ENCODE results near the gene GGTA1.

The GGTA1 gene

DNA sequence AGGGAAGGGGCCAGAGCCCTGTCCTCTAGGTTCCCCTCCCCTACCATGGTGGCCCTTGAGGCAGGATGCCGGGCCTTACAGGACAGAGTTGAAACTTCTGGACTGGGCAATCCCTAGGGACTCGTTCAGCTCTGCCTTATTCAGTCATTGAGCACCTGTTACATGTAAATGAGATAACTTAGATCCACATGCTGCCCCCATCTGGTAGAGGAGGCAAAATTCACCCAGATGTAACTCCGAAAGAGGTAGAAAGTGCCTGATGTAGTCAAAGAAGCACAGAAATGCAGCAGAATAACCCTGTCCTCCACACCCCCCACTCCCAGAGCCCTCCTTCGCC is 1.5 kb downstream of the GGTA1 start:
- H3K9me2 ChIP-seq (replicated peaks; ENCODE audit: control insufficient read depth, low read length) = no peaks in the 10 kb centered on the region
- no peak overlapping the region for H3K27ac ChIP-seq (ENCODE audit: low read depth, low read length)
- peaks cover 34% of the 10 kb centered on the region for H3K27me3 ChIP-seq (ENCODE audit: control insufficient read depth, low read length)
- no peak overlapping the region for H3K4me3 ChIP-seq (ENCODE audit: low read length)
- no peaks in the 10 kb centered on the region for H3K36me3 ChIP-seq (ENCODE audit: control insufficient read depth, low read length)
- TF ChIP-seq, protein P1, sequence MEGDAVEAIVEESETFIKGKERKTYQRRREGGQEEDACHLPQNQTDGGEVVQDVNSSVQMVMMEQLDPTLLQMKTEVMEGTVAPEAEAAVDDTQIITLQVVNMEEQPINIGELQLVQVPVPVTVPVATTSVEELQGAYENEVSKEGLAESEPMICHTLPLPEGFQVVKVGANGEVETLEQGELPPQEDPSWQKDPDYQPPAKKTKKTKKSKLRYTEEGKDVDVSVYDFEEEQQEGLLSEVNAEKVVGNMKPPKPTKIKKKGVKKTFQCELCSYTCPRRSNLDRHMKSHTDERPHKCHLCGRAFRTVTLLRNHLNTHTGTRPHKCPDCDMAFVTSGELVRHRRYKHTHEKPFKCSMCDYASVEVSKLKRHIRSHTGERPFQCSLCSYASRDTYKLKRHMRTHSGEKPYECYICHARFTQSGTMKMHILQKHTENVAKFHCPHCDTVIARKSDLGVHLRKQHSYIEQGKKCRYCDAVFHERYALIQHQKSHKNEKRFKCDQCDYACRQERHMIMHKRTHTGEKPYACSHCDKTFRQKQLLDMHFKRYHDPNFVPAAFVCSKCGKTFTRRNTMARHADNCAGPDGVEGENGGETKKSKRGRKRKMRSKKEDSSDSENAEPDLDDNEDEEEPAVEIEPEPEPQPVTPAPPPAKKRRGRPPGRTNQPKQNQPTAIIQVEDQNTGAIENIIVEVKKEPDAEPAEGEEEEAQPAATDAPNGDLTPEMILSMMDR (IDR thresholded peaks at IDR 0.05; ENCODE audit: low read depth, low read length, poor library complexity, severe bottlenecking) = peak; percentile 85
- TF ChIP-seq EZH2phosphoT487 (IDR thresholded peaks at IDR 0.05; ENCODE audit: borderline replicate concordance, low read length) = no peak
- peaks cover 10% of the 10 kb centered on the region for H3K4me1 ChIP-seq (ENCODE audit: control insufficient read depth, low read length)
- no peaks in the 10 kb centered on the region for H3K79me2 ChIP-seq (ENCODE audit: control insufficient read depth, low read length)
- H3F3A ChIP-seq (ENCODE audit: control insufficient read depth, insufficient read depth) = no peaks in the 10 kb centered on the region
- no peak overlapping the region for H3K4me2 ChIP-seq (ENCODE audit: low read length)
- peaks cover 8% of the 10 kb centered on the region; the same call in 1 of the 2 replicates for H3K9me3 ChIP-seq (ENCODE audit: control insufficient read depth, insufficient read depth, low read length)
- H4K20me1 ChIP-seq (ENCODE audit: control insufficient read depth, insufficient read depth, low read depth, low read length) = no peaks in the 10 kb centered on the region

DNA sequence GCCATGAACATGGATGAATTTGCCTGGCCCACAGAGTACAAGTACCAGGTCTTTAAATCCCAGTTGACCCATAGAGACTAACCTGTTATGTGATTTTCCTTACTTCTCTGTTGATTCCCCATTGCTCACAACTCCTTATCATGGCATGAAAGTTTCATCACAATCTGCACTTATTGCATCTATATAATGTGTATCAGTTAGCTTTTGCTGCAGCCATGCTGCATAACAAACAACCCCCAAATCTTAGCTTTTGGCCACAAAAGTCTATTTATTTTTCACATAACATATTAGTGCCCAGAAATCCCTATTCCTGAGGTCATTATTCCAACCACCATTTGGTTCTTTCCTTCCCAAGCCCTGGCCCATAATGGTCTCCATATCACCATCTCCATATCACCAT is 3.7 kb downstream of the GGTA1 start:
- Histone ChIP-seq H3K36me3 (ENCODE audit: control insufficient read depth, low read length) (no peaks in the 10 kb centered on the region), H3K27ac (ENCODE audit: low read depth, low read length) (no peak overlapping the region), H3K9me3 (ENCODE audit: control insufficient read depth, insufficient read depth, low read length) (peaks cover 8% of the 10 kb centered on the region; the same call in 1 of the 2 replicates), H3K4me3 (ENCODE audit: low read length) (no peak overlapping the region), H3K4me1 (ENCODE audit: control insufficient read depth, low read length) (peaks cover 10% of the 10 kb centered on the region), H3F3A (ENCODE audit: control insufficient read depth, insufficient read depth) (no peaks in the 10 kb centered on the region), H3K9me2 (replicated peaks; ENCODE audit: control insufficient read depth, low read length) (no peaks in the 10 kb centered on the region), H4K20me1 (ENCODE audit: control insufficient read depth, insufficient read depth, low read depth, low read length) (no peaks in the 10 kb centered on the region), H3K27me3 (ENCODE audit: control insufficient read depth, low read length) (peaks cover 32% of the 10 kb centered on the region), H3K79me2 (ENCODE audit: control insufficient read depth, low read length) (no peaks in the 10 kb centered on the region), H3K4me2 (ENCODE audit: low read length) (no peak overlapping the region)
- TF ChIP-seq EZH2phosphoT487 (IDR thresholded peaks at IDR 0.05; ENCODE audit: borderline replicate concordance, low read length) = no peak
- TF ChIP-seq, protein P1 (IDR thresholded peaks at IDR 0.05; ENCODE audit: low read depth, low read length, poor library complexity, severe bottlenecking) = no peak

DNA sequence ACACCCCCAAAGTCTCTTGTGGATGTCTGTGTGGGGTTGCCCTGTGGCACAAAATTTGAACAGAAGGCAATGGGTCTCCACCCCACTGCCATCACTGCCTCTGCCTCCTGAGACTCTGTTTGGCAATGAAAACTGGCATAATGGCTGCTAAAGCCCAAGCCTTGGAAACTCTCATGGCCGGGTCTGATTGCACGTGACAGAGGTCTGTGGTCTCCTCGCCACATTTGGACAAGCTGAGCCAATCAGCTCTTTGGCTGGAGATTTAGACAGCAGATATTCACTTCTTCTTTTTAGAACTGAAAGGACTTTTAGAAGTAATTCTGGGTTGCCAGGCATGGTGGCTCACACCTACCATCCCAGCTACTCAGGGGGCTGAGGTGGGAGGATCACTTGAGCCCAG is 5.5 kb downstream of the GGTA1 start:
- no peak for TF ChIP-seq EZH2phosphoT487 (IDR thresholded peaks at IDR 0.05; ENCODE audit: borderline replicate concordance, low read length)
- TF ChIP-seq, protein P1 (IDR thresholded peaks at IDR 0.05; ENCODE audit: low read depth, low read length, poor library complexity, severe bottlenecking) = no peak
- Histone ChIP-seq H3K79me2 (ENCODE audit: control insufficient read depth, low read length) (no peaks in the 10 kb centered on the region), H3K4me2 (ENCODE audit: low read length) (no peak overlapping the region), H3K36me3 (ENCODE audit: control insufficient read depth, low read length) (no peaks in the 10 kb centered on the region), H3K27ac (ENCODE audit: low read depth, low read length) (no peak overlapping the region), H3K9me2 (replicated peaks; ENCODE audit: control insufficient read depth, low read length) (no peaks in the 10 kb centered on the region), H3K4me3 (ENCODE audit: low read length) (no peak overlapping the region), H3K4me1 (ENCODE audit: control insufficient read depth, low read length) (peaks cover 10% of the 10 kb centered on the region), H3F3A (ENCODE audit: control insufficient read depth, insufficient read depth) (no peaks in the 10 kb centered on the region), H3K9me3 (ENCODE audit: control insufficient read depth, insufficient read depth, low read length) (peaks cover 8% of the 10 kb centered on the region; the same call in 1 of the 2 replicates), H3K27me3 (ENCODE audit: control insufficient read depth, low read length) (peaks cover 19% of the 10 kb centered on the region), H4K20me1 (ENCODE audit: control insufficient read depth, insufficient read depth, low read depth, low read length) (no peaks in the 10 kb centered on the region)

All from DOHH2 (cell line).